Fibroblast of mammary gland (primary cell): ENCODE results near the gene DIO3.

Experiments used
- DNase-seq: peaks from one replicate; pipeline ENCODE4 v3.0.0-alpha.2; 2010; ENCODE audit warnings: low read depth
- H3K4me3 ChIP-seq: 2 replicates; pipeline ENCODE4 v1.5.1; 2011; ENCODE audit warnings: low read depth, mild to moderate bottlenecking, low read length, moderate library complexity; ENCODE audit not compliant: control insufficient read depth
- CTCF ChIP-seq: conservative IDR thresholded peaks from 2 replicates; pipeline ENCODE4 v1.5.1; 2011; ENCODE audit warnings: low read depth, low read length, inconsistent platforms; ENCODE audit not compliant: control insufficient read depth, insufficient read depth

Gene DIO3

GRCh38 chr14:101562659-101563351, 1.5 kb downstream of the DIO3 start:
- no peak for TF ChIP-seq CTCF
- DNase-seq = no peak
- no peak overlapping the region for H3K4me3 ChIP-seq

- TF ChIP-seq CTCF = no peak
- H3K4me3 ChIP-seq = no peak overlapping the region
- no peak for DNase-seq
These were observed 2.0 kb downstream of the DIO3 start for GRCh38 chr14:101563352-101563653.

- H3K4me3 ChIP-seq = no peak overlapping the region
- TF ChIP-seq CTCF = no peak
- no peak for DNase-seq
These were observed 2.6 kb downstream of the DIO3 start for GRCh38 chr14:101563654-101564443.

GRCh38 chr14:101564444-101564776, 3.1 kb downstream of the DIO3 start:
- TF ChIP-seq CTCF = no peak
- H3K4me3 ChIP-seq = no peak overlapping the region
- no peak for DNase-seq

GRCh38 chr14:101564819-101565698, 3.8 kb downstream of the DIO3 start:
- TF ChIP-seq CTCF = no peak
- DNase-seq = no peak
- H3K4me3 ChIP-seq = no peak overlapping the region

GRCh38 chr14:101567252-101567651, 6.0 kb downstream of the DIO3 start:
- no peak overlapping the region for H3K4me3 ChIP-seq
- DNase-seq = no peak
- TF ChIP-seq CTCF = no peak
